Neuron (in vitro differentiated cells): ENCODE results near the gene SV2C.
"Not testable (repeated sequence)": the region's sequence is repeated elsewhere in the genome, so short reads cannot be mapped to it uniquely, and the experiment has no call there.

Experiments
- H2AFZ ChIP-seq: one replicate; pipeline ENCODE4 v1.6.1; 2013; ENCODE audit warnings: low read depth, mild to moderate bottlenecking, inconsistent platforms, low read length, moderate library complexity
- H3K27me3 ChIP-seq: one replicate; pipeline ENCODE4 v1.6.1; 2013; ENCODE audit warnings: low read length; ENCODE audit not compliant: insufficient read depth
- H3K36me3 ChIP-seq: one replicate; pipeline ENCODE4 v1.6.1; 2013; ENCODE audit warnings: low read length; ENCODE audit not compliant: insufficient read depth
- H3K4me1 ChIP-seq: one replicate; pipeline ENCODE4 v1.6.1; 2013; ENCODE audit warnings: low read length; ENCODE audit not compliant: insufficient read depth
- H3K4me3 ChIP-seq: 2 replicates; pipeline ENCODE4 v1.5.1; 2013; ENCODE audit warnings: mild to moderate bottlenecking, low read length, moderate library complexity
- H3K9me3 ChIP-seq: one replicate; pipeline ENCODE4 v1.6.1; 2013; ENCODE audit warnings: low read length

Gene SV2C

DNA sequence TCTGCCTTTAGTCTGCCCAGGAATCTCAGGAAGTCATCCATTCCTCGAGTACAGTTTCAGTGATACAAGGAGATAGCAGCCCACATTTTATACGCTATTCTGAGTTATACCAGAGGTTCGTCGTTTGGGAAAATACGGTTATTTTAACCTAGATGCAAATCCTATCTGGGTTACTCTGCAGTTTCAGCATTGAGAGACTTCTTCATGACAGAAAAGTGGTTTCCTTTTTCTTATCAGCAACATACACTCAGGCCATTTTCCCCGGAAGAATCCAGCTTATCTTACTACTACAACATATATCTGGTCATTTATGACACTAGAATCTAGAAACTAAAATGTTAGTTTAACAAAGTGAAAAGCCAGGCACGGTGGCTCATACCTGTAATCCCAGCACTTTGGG lies 236.5 kb downstream of the SV2C start:
- no peaks in the 10 kb centered on the region for H3K9me3 ChIP-seq
- no peaks in the 10 kb centered on the region for H3K36me3 ChIP-seq
- no peaks in the 10 kb centered on the region for H3K4me1 ChIP-seq
- H3K4me3 ChIP-seq = no peak overlapping the region
- no peak overlapping the region for H2AFZ ChIP-seq
- no peaks in the 10 kb centered on the region for H3K27me3 ChIP-seq

DNA sequence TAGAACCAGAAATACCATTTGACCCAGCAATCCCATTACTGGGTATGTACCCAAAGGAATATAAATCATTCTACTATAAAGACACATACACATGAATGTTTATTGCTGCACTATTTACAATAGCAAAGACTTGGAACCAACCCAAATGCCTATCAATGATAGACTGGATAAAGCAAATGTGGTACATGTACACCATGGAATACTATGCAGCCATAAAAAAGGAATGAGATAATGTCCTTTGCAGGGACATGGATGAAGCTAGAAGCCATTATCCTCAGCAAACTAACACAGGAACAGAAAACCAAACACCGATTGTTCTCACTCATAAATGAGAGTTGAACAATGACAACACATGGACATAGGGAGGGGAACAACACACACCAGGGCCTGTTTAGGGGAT lies 240.3 kb downstream of the SV2C start:
- H3K9me3 ChIP-seq, H3K4me3 ChIP-seq, H3K36me3 ChIP-seq, H3K27me3 ChIP-seq, H2AFZ ChIP-seq: not testable (repeated sequence)
- peaks cover 26% of the 10 kb centered on the region for H3K4me1 ChIP-seq

DNA sequence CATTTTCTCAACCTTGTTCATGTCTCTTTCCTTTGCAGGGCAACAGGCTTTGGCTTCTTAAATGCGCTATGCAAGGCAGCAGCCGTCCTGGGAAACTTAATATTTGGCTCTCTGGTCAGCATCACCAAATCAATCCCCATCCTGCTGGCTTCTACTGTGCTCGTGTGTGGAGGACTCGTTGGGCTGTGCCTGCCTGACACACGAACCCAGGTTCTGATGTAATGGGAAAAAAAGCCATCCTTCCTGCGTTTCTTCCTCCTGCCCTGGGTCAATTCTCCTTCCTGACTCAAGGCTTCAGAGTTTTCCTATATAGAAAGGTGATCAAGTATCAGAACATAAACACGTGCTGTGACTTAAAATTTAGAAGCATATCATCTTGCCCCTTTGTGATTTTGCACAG lies 242.1 kb downstream of the SV2C start:
- H3K36me3 ChIP-seq = no peaks in the 10 kb centered on the region
- H3K9me3 ChIP-seq = no peaks in the 10 kb centered on the region
- no peak overlapping the region for H2AFZ ChIP-seq
- H3K4me1 ChIP-seq = peaks cover 26% of the 10 kb centered on the region
- no peak overlapping the region for H3K4me3 ChIP-seq
- H3K27me3 ChIP-seq = no peaks in the 10 kb centered on the region

DNA sequence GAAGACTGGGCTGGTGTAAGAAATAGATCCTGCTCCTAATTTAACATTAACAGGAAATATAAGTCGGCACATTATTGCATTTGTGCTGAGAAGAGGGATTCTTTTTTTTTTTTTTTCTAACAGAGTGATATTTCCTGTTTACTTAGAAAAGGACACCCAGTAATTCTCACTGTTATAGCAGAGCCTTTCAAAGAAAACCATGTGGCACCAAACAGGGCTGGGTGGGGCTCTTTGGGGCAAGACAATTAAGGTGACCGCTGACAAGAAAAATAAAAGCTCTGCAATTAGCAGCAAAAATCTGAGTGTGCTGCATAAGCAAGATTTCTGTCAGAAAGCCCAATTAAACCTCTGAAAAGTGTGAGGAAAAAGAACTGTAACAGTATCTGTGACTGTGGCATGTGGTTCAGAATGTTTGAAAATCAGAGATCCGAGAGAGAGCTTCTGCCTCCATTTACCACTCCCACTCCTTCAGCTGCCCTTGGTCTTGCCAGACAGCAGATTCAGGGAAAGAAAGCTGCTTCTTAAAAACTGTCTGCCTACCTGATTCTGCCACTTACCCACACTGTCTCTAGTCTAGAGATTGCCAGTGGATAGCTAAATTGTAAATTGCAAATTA lies 242.8 kb downstream of the SV2C start:
- peak overlapping the region; percentile 55 for H2AFZ ChIP-seq
- H3K9me3 ChIP-seq = no peaks in the 10 kb centered on the region
- no peaks in the 10 kb centered on the region for H3K36me3 ChIP-seq
- no peaks in the 10 kb centered on the region for H3K27me3 ChIP-seq
- H3K4me1 ChIP-seq = peaks cover 26% of the 10 kb centered on the region
- H3K4me3 ChIP-seq = peak overlapping the region; percentile 34

DNA sequence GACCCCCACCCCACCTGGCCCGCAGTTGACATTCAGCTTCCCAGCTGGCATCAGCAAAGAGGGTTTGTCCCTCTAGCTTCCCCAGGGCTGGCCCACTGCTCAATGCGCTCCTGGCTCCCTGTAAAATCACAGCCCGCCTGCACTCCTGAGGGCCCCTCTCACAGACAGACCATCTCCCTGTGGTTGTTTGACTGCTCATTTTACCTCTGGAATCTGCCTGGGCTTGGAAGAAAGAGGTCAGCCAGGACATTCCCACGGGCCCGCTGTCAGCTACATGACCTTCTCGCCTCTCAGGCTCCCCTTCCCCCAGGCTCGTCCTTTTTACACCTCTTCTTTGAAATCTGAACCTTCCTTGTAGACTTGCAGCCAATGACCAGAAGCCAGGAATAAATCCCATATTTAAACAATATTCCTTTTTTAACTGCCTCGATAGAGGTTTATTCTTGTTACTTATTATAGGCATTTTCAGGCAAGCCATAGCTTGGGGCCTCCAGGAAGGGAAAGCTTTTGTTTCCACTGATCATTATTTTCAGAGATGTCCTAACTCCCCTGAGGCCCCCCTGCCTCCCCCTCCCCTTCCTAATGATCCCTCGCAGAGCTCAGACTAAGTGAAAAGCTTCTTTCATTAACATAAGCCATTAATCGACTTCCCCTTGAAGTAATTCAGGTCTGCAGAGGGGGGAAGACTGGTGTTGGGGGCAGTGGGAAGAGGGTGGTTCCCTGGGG lies 243.6 kb downstream of the SV2C start:
- H3K27me3 ChIP-seq = no peaks in the 10 kb centered on the region
- H3K9me3 ChIP-seq = no peaks in the 10 kb centered on the region
- peak overlapping the region; percentile 34 for H3K4me3 ChIP-seq
- H3K36me3 ChIP-seq = no peaks in the 10 kb centered on the region
- peak overlapping the region; percentile 55 for H2AFZ ChIP-seq
- peaks cover 26% of the 10 kb centered on the region for H3K4me1 ChIP-seq

DNA sequence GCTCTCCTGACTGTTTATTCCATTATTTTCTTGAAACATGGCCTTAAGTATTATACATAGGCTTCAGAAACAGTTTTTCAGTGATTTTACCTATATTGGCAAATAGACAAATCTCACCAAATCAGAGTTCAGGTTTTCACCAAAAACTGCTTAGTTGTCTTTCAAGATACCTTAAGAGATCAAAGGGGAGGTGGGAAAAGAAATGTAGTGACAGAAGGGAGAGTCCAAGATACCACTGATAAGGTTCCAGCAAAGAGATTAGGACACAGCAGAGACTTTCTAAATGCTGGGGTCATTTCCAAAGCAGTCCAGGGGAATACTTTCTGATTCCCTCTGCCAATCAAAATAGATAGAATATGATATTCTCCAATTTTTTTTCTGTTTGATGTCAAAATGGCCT lies 246.2 kb downstream of the SV2C start:
- Histone ChIP-seq H3K4me3 (no peak overlapping the region), H3K9me3 (no peaks in the 10 kb centered on the region), H3K36me3 (no peaks in the 10 kb centered on the region), H3K27me3 (no peaks in the 10 kb centered on the region), H2AFZ (no peak overlapping the region), H3K4me1 (peaks cover 26% of the 10 kb centered on the region)

DNA sequence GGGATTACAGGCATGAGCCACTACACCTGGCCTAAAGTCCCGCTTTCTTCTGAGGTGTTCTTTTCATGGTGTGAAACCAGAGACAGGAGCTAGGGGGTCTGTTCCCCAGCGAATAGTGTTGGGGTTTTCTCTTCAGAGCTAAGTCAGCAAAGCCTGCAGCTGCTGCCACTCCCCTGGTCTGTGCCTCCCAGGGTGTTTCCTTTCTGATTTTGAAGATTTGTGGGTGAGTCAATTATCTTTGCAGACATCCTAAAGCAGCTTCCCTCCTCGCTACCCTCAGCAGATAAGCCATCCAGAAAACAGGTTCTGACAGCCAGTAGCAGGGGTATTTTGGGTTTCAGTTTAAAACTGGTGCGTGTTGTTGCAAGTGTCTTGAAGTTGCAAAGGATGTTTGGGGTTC lies 247.9 kb downstream of the SV2C start:
- H3K27me3 ChIP-seq = no peaks in the 10 kb centered on the region
- no peaks in the 10 kb centered on the region for H3K36me3 ChIP-seq
- no peak overlapping the region for H3K4me3 ChIP-seq
- no peak overlapping the region for H2AFZ ChIP-seq
- H3K4me1 ChIP-seq = peaks cover 14% of the 10 kb centered on the region
- no peaks in the 10 kb centered on the region for H3K9me3 ChIP-seq

DNA sequence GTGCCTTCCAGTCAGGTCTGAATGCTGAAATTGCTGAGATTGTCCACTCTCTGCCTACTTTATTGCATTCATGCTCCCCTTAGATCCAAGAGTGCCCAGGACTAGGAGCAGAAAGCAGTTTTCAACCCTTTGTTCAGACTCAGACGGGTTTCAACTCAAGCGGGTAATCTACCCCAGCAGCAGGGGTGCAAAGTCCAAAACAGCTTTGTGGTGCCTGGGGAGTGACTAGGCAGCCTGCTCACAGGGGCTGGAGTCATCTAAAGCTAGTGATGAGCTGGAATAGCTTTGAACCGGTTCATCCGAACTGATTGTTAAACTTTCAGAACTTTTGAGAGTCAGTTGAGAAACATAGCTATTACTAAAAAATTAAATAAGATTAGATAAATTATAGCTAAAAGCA lies 248.9 kb downstream of the SV2C start:
- H3K27me3 ChIP-seq = no peaks in the 10 kb centered on the region
- peaks cover 4% of the 10 kb centered on the region for H3K4me1 ChIP-seq
- H2AFZ ChIP-seq = no peak overlapping the region
- no peak overlapping the region for H3K4me3 ChIP-seq
- no peaks in the 10 kb centered on the region for H3K36me3 ChIP-seq
- peaks cover 2% of the 10 kb centered on the region for H3K9me3 ChIP-seq

DNA sequence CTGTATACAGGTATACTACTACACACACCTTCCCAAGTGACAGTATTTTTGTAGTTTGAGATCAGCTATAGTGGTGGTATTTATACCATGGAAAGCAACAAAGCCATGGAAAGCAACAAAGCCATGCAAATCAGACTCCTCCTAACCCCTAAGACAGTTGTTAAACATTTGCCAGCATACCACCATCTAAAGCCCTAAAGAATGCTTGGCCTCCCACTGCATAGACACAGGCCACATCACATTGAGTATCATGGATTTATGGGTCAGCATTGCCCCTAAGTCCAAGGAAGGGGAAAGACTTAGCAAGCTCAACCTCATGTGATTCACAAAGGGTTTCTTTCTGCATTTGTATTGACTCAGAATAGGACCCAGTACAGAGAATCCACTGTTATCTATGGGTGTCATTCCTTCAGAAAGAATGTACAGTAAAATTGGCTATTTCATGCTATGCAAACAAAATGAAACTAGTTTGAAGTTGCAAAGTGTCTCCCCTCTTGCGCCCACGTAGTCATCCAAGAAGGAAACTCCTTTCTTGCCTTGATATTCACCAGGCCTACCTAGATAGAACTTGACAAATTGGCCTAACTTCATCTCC lies 249.5 kb downstream of the SV2C start:
- Histone ChIP-seq H3K27me3 (no peaks in the 10 kb centered on the region), H3K4me3 (no peak overlapping the region), H3K9me3 (peaks cover 2% of the 10 kb centered on the region), H2AFZ (no peak overlapping the region), H3K4me1 (peaks cover under 1% of the 10 kb centered on the region), H3K36me3 (no peaks in the 10 kb centered on the region)

DNA sequence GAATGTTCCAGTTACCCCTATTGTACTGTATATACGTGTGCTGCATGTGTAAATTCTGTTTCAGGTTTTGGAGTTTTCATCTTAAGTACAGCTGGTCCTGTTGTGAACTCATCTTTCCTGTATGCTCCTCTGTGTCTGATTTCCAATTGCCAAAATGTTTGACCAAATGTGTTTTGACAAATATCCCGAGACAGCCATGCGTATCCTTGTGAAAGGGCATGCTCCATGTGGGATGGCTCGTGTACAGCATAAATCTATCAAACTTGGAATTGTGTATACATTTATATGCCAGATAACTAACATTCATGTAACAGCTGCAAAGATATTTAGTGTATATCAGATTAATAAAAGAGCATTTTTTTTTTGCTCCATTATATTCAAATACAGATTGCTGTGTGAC lies 250.4 kb downstream of the SV2C start:
- Histone ChIP-seq H3K36me3 (no peaks in the 10 kb centered on the region), H2AFZ (no peak overlapping the region), H3K27me3 (no peaks in the 10 kb centered on the region), H3K4me3 (no peak overlapping the region), H3K9me3 (peaks cover 2% of the 10 kb centered on the region), H3K4me1 (peaks cover 5% of the 10 kb centered on the region)

DNA sequence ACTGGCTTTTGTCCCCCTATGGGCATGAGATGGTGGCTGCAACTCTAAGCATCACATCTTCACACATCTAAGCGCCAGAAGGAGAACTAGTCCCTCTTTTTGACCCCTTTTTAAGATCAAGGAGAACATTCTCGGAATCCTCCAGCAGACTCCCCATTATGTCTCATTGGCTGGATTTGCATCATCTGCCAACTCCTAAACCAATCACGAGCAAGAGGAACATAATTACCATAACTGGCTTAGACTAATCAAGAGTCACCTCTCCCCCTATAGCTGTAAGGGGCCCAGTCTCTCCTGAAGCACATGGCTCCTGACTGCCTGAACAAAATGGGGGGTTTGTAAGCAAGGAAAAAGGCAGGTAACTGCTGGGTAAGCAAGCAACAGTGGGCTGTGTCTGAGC lies 251.4 kb downstream of the SV2C start:
- Histone ChIP-seq H3K4me3 (no peak overlapping the region), H3K36me3 (no peaks in the 10 kb centered on the region), H2AFZ (no peak overlapping the region), H3K9me3 (peaks cover 2% of the 10 kb centered on the region), H3K27me3 (no peaks in the 10 kb centered on the region), H3K4me1 (peaks cover 5% of the 10 kb centered on the region)

DNA sequence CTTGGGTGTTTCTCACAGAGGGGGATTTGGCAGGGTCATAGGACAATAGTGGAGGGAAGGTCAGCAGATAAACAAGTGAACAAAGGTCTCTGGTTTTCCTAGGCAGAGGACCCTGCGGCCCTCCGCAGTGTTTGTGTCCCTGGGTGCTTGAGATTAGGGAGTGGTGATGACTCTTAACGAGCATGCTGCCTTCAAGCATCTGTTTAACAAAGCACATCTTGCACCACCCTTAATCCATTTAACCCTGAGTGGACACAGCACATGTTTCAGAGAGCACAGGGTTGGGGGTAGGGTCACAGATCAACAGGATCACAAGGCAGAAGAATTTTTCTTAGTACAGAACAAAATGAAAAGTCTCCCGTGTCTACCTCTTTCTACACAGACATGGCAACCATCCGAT lies 252.3 kb downstream of the SV2C start:
- H3K4me1 ChIP-seq, H3K27me3 ChIP-seq, H3K4me3 ChIP-seq, H2AFZ ChIP-seq, H3K9me3 ChIP-seq, H3K36me3 ChIP-seq: not testable (repeated sequence)

DNA sequence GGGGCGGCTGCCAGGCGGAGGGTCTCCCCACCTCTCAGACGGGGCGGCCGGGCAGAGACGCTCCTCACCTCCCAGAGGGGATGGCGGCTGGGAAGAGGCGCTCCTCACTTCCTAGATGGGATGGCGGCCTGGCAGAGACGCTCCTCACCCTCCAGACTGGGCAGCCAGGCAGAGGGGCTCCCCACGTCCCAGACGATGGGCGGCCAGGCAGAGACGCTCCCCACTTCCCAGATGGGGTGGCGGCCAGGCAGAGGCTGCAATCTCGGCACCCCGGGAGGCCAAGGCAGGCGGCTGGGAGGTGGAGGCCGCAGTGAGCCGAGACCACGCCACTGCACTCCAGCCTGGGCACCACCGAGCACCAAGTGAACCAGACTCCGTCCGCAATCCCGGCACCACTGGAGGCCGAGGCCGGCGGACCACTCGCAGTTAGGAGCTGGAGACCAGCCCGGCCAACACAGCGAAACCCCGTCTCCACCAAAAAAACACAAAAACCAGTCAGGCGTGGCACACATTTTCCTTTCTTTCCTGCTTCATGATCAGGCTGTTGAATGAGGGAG lies 253.1 kb downstream of the SV2C start:
- not testable (repeated sequence) for H3K36me3 ChIP-seq, H3K9me3 ChIP-seq, H2AFZ ChIP-seq, H3K4me1 ChIP-seq, H3K27me3 ChIP-seq, H3K4me3 ChIP-seq
